ENCODE results near the gene ANKRD66. TPM values are rescaled to one million over a fixed set of nuclear protein-coding genes. Genes with fewer than 3 reads are reported as not detected.
"Not testable (repeated sequence)": the region's sequence is repeated elsewhere in the genome, so short reads cannot be mapped to it uniquely, and the experiment has no call there.

ANKRD66 gene
- total and polyA plus RNA-seq, 3 donors from 2014 or later, result 0.83 TPM; not detected in 2

DNA sequence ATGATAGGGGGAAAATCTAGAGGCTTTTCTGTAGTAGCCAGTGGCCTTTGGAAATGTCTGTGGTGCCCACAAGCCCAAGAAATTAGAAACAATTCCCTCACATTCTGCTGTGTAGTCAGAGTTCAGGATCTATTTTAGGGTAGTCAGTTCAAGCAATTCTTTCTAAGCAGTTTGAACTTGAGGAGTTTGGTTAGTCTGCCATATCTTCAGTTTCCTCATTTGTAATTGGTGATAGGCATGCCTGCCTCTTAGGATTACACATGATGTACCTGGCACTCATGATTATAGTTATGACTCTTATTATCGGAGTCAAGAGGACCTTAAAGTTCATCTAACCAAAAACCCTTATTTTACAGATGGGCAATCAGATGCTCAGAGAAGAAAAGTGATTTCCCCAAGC is 25.3 kb downstream of the ANKRD66 start:
- no peaks in the 10 kb centered on the region for H3K9me3 ChIP-seq
- DNase-seq, result no peak
- H3K36me3 ChIP-seq (ENCODE audit: low read depth, missing control alignments), result no peaks in the 10 kb centered on the region
- intact Hi-C loops (cut with DNase I; ENCODE audit: low total_unique reads), result no loop called here
- 97 to 100% methylated on average over 1 of the region's 1 CpG for WGBS, 2 donors
- TF ChIP-seq CTCF (IDR thresholded peaks at IDR 0.05), result no peak
- TF ChIP-seq POLR2A (IDR thresholded peaks at IDR 0.05), result no peak
- H3K27me3 ChIP-seq, result no peaks in the 10 kb centered on the region
- H3K4me1 ChIP-seq, result peaks cover 10% of the 10 kb centered on the region
- H3K4me3 ChIP-seq, result no peak overlapping the region
- H3K27ac ChIP-seq, result no peak overlapping the region

- peak; percentile 21 for DNase-seq
- Histone ChIP-seq H3K9me3 (no peaks in the 10 kb centered on the region), H3K4me3 (no peak overlapping the region), H3K27me3 (no peaks in the 10 kb centered on the region), H3K36me3 (ENCODE audit: low read depth, missing control alignments) (no peaks in the 10 kb centered on the region), H3K4me1 (peaks cover 10% of the 10 kb centered on the region), H3K27ac (no peak overlapping the region)
- intact Hi-C loops (cut with DNase I; ENCODE audit: low total_unique reads), result no loop called here
- WGBS, 2 donors, result 16 to 51% methylated on average over 2 of the region's 2 CpGs
- TF ChIP-seq CTCF (IDR thresholded peaks at IDR 0.05) (no peak), POLR2A (IDR thresholded peaks at IDR 0.05) (no peak)
Measured at GRCh38 chr6:46772762-46773161, 26.0 kb downstream of the ANKRD66 start.

DNA sequence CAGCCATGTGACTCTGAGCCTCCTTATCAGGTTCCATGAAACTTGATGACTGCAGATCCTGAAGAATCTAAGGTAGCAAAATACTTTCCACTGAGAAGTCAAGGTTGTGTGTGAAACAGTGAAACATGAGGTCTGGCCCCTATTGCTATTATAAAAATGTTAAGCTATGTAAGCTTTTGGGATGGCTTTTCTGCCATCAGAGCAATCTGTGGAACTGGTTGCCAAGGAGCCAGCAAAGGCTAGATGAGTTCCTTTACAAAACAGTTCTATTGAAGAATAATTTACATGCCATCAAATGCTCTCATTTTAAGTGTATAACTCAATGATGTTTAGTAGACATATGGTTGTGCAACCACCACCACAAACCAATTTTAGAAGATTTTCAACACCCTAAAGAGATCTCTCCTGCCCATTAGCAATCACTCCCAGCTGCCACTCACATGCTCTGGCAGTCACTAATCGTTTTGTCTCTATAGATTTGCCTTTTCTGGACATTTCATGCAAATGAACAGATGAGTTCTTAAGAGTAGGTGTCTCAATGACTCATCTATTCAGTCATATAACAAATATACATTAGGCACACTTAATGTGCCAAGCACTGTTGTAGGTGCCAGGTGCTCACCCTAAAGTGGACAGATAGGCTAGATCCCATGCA is 26.6 kb downstream of the ANKRD66 start:
- H3K4me3 ChIP-seq, result no peak overlapping the region
- no peaks in the 10 kb centered on the region for H3K9me3 ChIP-seq
- H3K27me3 ChIP-seq, result no peaks in the 10 kb centered on the region
- 70 to 76% methylated on average over 1 of the region's 1 CpG for WGBS, 2 donors
- H3K4me1 ChIP-seq, result peaks cover 10% of the 10 kb centered on the region
- intact Hi-C loops (cut with DNase I; ENCODE audit: low total_unique reads), result no loop called here
- no peaks in the 10 kb centered on the region for H3K36me3 ChIP-seq (ENCODE audit: low read depth, missing control alignments)
- TF ChIP-seq CTCF (IDR thresholded peaks at IDR 0.05), result no peak
- TF ChIP-seq POLR2A (IDR thresholded peaks at IDR 0.05), result no peak
- no peak overlapping the region for H3K27ac ChIP-seq
- DNase-seq, result no peak

DNA sequence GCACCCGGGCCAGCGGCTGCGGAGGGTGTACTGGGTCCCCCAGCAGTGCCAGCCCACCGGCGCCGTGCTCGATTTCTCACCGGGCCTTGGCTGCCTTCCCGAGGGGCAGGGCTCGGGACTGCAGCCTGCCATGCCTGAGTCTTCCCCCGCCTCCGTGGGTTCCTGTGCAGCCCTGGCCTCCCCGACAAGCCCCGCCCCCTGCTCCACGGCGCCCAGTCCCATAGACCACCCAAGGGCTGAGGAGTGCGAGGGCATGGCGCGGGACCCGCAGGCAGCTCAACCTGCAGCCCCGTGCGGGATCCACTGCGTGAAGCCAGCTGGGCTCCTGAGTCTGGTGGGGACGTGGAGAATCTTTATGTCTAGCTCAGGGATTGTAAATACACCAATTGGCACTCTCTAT is 28.0 kb downstream of the ANKRD66 start:
- H3K27me3 ChIP-seq; H3K27ac ChIP-seq; DNase-seq; H3K9me3 ChIP-seq; H3K36me3 ChIP-seq (ENCODE audit: low read depth, missing control alignments); H3K4me1 ChIP-seq; intact Hi-C loops (cut with DNase I; ENCODE audit: low total_unique reads): not testable (repeated sequence)
- 81% methylated on average over 21 of the region's 24 CpGs; no CpG with 5 or more reads in 1 of the 2 donors for WGBS, 2 donors
- H3K4me3 ChIP-seq, result peak overlapping the region in 1 of 2 donors; percentile 2

DNA sequence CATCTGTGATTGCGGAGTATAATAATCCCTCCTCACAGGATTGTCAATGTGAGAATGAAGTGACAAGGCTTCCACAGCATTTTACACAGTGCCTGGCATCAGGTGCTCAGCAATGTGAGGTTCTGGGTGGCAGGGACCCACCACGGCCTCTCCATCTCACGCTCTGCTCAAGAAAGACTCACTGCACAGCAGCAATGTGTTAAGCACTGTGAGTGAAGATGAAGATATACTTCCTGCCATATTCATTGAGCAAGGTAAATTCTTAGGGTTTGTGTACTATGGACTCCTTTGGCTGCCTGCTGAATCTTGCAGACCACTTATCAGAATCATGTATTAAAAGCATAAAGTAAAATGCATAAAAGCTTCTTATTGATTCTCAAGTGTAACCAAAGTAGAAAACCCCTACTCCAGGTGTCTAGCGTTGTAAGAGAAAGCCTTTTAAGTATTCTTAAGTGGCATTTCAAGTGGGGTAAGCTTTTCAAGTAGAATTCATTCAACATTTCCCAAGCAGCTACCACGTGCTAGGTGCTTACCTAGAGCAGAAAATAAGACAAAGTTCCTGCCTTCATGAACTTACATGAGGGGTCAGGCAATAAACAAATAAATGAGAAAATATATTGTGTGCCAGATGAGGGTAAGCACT is 29.5 kb downstream of the ANKRD66 start:
- no peak overlapping the region for H3K27ac ChIP-seq
- TF ChIP-seq CTCF (IDR thresholded peaks at IDR 0.05) (no peak), POLR2A (IDR thresholded peaks at IDR 0.05) (no peak)
- H3K4me3 ChIP-seq, result no peak overlapping the region
- no peaks in the 10 kb centered on the region for H3K36me3 ChIP-seq (ENCODE audit: low read depth, missing control alignments)
- no peaks in the 10 kb centered on the region for H3K27me3 ChIP-seq
- WGBS, 2 donors, result 61 to 82% methylated on average over 5 of the region's 5 CpGs
- intact Hi-C loops (cut with DNase I; ENCODE audit: low total_unique reads), result no loop called here
- peaks cover 10% of the 10 kb centered on the region for H3K4me1 ChIP-seq
- DNase-seq, result no peak
- H3K9me3 ChIP-seq, result no peaks in the 10 kb centered on the region

Data from testis (tissue), 3 donors.